HG03460 (cell line): ENCODE results near the gene PKHD1.
"Not testable (repeated sequence)": the region's sequence is repeated elsewhere in the genome, so short reads cannot be mapped to it uniquely, and the experiment has no call there.

Source experiments
- ATAC-seq: cut with Tn5 transposase; IDR thresholded peaks from one replicate; pipeline ENCODE4 v1.9.1; 2021; ENCODE audit not compliant: unreplicated experiment

The PKHD1 gene

GRCh38 chr6:51866867-51867266 is 220.5 kb downstream of the PKHD1 start:
- no peak for ATAC-seq

- no peak for ATAC-seq
Observed at GRCh38 chr6:51865996-51866395, 221.4 kb downstream of the PKHD1 start.

GRCh38 chr6:51865176-51865575 is 222.2 kb downstream of the PKHD1 start:
- no peak for ATAC-seq

GRCh38 chr6:51857134-51857533 is 230.3 kb downstream of the PKHD1 start:
- no peak for ATAC-seq

- ATAC-seq: no peak
Observed at GRCh38 chr6:51856508-51856907, 230.9 kb downstream of the PKHD1 start.

GRCh38 chr6:51855310-51856082 is 231.9 kb downstream of the PKHD1 start:
- ATAC-seq: no peak

GRCh38 chr6:51854876-51855275 is 232.5 kb downstream of the PKHD1 start:
- ATAC-seq: no peak

GRCh38 chr6:51854347-51854746 is 233.1 kb downstream of the PKHD1 start:
- no peak for ATAC-seq

GRCh38 chr6:51853109-51853508 is 234.3 kb downstream of the PKHD1 start:
- not testable (repeated sequence) for ATAC-seq

- no peak for ATAC-seq
Observed at GRCh38 chr6:51846531-51846930, 240.9 kb downstream of the PKHD1 start.

- no peak for ATAC-seq
Observed at GRCh38 chr6:51844336-51844735, 243.1 kb downstream of the PKHD1 start.

GRCh38 chr6:51843456-51844056 is 243.9 kb downstream of the PKHD1 start:
- no peak for ATAC-seq

GRCh38 chr6:51842804-51843378 is 244.5 kb downstream of the PKHD1 start:
- ATAC-seq: no peak

GRCh38 chr6:51842061-51842803 is 245.2 kb downstream of the PKHD1 start:
- ATAC-seq: no peak

- no peak for ATAC-seq
Observed at GRCh38 chr6:51841626-51842025, 245.8 kb downstream of the PKHD1 start.

- no peak for ATAC-seq
Observed at GRCh38 chr6:51839726-51840374, 247.6 kb downstream of the PKHD1 start.

- no peak for ATAC-seq
Observed at GRCh38 chr6:51830666-51831065, 256.7 kb downstream of the PKHD1 start.

- no peak for ATAC-seq
Observed at GRCh38 chr6:51827580-51827979, 259.8 kb downstream of the PKHD1 start.

- ATAC-seq: no peak
Observed at GRCh38 chr6:51824940-51825339, 262.5 kb downstream of the PKHD1 start.

- no peak for ATAC-seq
Observed at GRCh38 chr6:51820555-51820954, 266.9 kb downstream of the PKHD1 start.

GRCh38 chr6:51818520-51819022 is 268.8 kb downstream of the PKHD1 start:
- no peak for ATAC-seq
